GM13976 (cell line): ENCODE data around the gene SRSF8.
"Not testable (repeated sequence)": the region's sequence is repeated elsewhere in the genome, so short reads cannot be mapped to it uniquely, and the experiment has no call there.

Source experiments
- DNase-seq: peaks from one replicate; pipeline ENCODE4 v3.0.0; 2012; ENCODE audit warnings: low spot score
- CTCF ChIP-seq: IDR thresholded peaks from 2 replicates; pipeline ENCODE4 v1.5.1; 2012; ENCODE audit warnings: borderline replicate concordance, mild to moderate bottlenecking; ENCODE audit not compliant: insufficient read depth; ENCODE audit errors: extremely low read depth, missing control alignments, control extremely low read depth
- in situ Hi-C: fragments of 300-500 bp; cut with MboI; formaldehyde crosslinking; loops from one replicate; pipeline ENCODE4 v1.12.0; 2022; ENCODE audit warnings: low sequenced_read_pairs, mixed read lengths, inconsistent platforms; ENCODE audit not compliant: unreplicated experiment

The SRSF8 gene

GRCh38 chr11:95042239-95042638, 24.5 kb upstream of the SRSF8 start:
- no peak for DNase-seq
- in situ Hi-C loops, result no loop called here
- no peak for TF ChIP-seq CTCF

GRCh38 chr11:95042906-95043305, 23.8 kb upstream of the SRSF8 start:
- no peak for TF ChIP-seq CTCF
- in situ Hi-C loops, result no loop called here

GRCh38 chr11:95044010-95044409, 22.7 kb upstream of the SRSF8 start:
- TF ChIP-seq CTCF, result no peak
- in situ Hi-C loops, result no loop called here
- no peak for DNase-seq

More at GRCh38 chr11:95042906-95043305, 23.8 kb upstream of the SRSF8 start:
- no peak for DNase-seq

GRCh38 chr11:95045812-95046211, 20.9 kb upstream of the SRSF8 start:
- DNase-seq, result no peak
- no peak for TF ChIP-seq CTCF
- in situ Hi-C loops, result no loop called here

- in situ Hi-C loops, DNase-seq: not testable (repeated sequence)
Measured at GRCh38 chr11:95049122-95049521, 17.6 kb upstream of the SRSF8 start, which contains the start of gene KDM4F. TSS of gene KDM4F (plus strand) at chr11:95049422.

- DNase-seq, result no peak
- TF ChIP-seq CTCF, result no peak
- in situ Hi-C loops, result no loop called here
Measured at GRCh38 chr11:95050595-95051202, 16.0 kb upstream of the SRSF8 start.

- no peak for DNase-seq
- no peak for TF ChIP-seq CTCF
- in situ Hi-C loops, result no loop called here
Measured at GRCh38 chr11:95054356-95054755, 12.4 kb upstream of the SRSF8 start.
